HG03558 (cell line): ENCODE data around the gene MACROH2A2.

ENCODE experiments used
- ATAC-seq: cut with Tn5 transposase; IDR thresholded peaks from one replicate; pipeline ENCODE4 v1.9.1; 2021; ENCODE audit warnings: moderate number of reproducible peaks; ENCODE audit not compliant: unreplicated experiment; ENCODE audit errors: extremely low read depth

Gene MACROH2A2

DNA sequence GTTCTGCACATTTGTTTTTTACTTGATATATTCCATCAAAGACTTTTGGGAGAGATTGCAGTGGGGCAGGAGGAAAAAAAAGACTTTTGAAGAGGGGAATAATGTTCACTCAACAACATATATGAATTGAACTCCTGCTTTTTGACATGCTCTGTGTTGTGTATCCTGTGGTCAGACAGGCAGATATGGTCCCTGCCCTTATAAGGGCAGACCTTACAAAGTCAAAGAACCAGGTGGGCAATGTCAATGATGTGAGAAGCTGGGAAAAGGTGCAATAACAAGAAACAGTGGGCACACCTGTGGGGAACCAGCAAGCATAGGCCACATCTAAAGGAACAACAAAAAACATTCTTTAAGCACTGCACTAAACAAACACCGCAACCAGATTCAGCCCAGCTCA is 71.8 kb downstream of the MACROH2A2 start:
- no peak for ATAC-seq

DNA sequence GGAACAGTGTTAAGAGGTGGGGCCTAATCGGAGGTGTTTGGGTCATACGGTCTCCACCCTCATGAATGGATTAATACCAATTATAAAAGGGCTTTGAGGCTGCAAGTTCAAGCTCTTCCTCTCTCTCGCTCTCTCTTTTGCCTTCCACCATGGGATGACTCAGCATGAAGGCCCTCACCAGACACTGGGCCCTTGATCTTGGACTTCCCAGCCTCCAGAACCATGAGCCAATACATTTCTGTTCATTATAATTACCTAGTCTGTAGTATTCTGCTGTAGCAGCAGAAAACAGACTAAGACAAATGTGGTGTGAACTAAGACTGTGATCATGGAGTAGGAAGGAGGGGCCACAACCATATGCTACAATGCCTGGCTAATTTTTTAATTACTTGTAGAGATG is 72.3 kb downstream of the MACROH2A2 start:
- ATAC-seq = no peak

DNA sequence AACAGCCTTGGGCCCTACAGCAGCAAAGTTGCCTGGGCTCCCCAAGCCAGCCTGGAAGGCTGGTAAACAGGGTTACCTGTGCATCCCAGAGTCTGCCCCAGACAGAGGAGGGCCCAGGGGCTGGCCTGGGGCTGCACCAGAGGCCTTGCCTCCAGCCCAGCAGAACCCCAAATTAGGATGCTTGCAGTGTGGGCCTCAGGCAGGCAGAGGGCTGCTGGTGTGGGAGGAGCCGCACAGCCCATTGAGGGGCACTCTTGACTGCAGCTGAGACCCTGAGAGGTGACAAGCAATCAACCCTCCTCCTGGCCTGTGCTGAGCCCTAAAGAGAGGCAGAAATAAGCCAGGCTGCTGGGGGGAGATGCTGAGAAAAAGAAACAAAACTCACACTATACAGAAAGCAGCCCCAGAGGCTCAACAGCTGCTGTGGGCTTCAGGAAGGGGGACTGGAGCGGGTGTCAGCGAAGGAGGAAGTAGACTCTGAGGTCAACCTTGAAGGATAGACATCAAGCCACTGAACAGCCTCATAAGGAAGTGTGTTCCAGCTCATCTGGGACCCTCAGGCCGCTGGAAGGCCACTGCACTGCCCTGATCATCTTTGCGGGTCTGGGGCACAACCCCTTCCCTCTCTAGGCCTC is 73.4 kb downstream of the MACROH2A2 start:
- no peak for ATAC-seq

DNA sequence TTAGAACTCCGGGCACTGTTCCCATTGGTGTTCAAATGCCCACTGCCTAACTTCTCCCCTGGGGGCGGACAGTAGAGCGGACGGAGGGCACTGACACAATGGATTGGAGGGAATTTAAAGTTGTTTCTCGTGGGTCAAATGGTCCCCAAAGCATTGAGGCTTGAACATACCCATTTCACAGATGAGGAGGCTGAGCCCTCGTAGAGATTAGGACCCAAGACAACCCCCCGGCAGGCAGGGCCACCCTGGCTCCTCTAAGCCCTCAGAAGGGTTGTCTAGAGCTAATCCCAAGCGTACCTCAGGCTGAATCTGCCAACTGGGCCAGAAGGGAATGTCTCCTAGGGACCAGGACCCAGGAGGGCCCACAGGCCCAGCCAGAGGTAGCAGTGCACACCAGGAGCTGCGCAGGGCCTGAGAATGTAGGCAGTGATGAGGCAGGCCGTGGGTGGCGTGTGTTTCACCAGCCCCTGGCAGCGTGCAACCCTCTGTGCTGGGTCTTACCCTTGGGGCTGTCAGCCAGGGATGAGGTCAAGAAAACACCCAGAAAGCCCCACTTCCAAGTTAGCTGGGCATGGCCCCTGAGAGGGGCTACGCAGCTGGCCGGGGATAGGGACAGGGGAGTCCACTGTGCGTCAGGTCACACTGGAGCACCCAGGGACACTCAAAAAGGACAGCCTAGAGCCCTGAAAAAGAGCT is 74.2 kb downstream of the MACROH2A2 start:
- ATAC-seq = no peak

DNA sequence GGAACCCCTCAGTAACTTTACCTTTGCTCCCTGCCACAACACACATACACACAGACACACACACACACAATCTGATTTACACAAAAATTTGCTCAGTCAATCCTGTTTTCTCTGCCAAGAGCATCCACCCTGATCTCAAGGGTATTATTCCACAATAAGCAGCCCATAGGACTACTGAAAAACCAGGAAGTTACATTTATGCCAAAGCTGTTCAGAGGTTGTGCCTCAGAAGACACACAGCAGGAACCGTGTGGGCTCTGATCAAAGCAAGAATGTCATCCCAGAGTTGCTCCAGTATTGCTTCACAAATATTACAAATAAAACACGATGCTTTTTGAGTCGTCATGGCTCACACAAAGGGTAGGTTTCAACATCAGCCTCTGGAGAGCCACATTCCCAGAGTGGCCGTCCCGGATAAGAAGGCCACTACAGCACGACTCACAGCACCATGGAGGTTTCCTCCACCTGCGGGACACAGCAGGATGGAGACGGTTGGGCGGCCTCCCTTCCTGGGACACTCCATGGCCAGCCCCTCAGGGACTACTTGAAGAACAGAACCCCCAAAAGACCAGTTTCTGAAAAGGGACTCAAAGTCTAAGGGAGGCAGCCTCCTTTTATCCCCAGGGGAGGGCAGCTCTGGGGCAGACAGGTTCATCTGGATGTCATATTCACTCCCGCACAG is 78.4 kb downstream of the MACROH2A2 start:
- ATAC-seq = no peak

DNA sequence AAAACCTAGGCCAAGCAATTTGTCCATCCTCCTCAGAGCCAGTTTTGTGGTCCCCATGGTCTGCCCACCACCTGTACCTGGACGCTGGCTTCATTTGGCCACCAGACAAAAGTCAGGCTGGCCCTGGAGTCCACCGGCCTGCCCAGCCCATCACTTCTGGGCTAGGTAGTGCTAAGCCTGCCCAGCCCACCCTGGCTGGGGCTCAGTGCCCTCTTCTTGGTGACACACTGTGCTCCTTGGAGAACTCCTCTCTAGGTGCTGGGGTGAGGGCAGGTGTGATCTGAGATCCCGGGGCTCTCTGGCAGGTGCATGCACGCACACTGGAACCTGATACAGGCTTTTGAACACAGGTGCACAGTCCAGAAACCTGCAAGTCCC is 78.9 kb downstream of the MACROH2A2 start:
- no peak for ATAC-seq

DNA sequence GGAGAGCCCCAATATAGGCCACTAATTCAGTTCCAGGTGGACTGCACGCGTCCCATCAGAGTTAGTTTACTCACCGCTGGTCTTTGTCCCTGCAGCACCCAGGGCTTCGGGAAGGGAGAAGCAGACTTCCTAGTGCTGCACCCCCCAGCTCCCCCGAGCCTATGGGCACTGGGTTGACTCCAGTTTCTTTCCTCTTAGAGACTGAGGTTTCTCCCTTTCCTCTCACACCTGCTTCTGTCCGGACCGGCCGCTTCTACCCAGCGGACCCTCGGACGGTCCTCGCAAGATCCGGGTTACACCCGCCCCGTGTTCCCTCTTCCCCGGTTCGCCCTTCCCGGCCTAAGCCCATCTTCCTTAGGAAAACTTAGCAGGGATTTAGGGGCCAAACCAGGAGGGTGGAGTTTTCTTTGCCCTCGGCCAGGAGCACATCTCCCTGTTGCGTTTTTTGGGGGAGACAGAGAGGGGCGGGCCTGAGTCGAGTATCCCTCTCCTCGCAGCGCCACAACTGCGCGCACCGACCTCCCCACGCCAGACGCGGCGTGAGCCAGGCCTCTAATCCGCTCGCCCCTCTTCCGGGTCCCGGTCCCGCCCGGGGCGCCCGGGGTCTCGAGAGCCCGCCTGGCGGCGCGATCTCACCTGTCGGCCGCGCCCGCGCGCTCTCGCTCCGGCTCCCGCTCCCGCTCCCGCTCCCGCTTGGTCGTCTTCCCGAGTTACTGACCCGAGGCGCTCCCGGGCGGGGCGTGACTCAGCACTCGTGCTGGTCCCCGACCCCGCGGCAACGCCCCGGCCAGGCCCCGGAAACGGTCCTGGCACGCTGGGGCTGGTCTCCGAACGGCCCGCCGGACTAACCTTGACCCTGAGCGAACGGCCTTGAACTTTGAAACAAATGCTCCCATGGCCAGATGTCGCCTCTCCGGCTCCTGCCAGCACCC is 79.7 kb downstream of the MACROH2A2 start, which contains the start of gene AIFM2:
AIFM2 (minus strand) TSS at position 728 of the 932 bp plus-strand sequence. CDS start 8,741 bp downstream, outside the sequence.
- peak; percentile 51 for ATAC-seq

DNA sequence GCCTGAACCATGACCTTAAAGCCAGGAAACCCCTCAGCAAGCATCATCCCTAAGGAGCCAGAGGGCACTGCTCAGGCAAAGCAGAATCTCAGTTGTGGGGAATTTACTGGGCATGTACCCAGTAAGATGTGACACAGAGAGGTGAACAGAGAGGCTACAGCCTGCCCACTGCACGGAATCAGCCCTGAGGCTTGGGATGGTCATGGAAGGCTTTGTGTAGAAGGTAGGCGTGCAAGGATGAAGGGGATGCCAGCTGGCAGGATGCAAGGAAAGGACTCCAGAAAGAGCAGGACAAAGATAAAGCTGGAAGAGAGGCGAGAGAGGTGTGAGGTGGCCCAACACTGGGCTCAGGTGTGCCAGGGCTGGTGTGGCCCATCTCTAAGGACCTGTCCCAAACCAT is 82.4 kb downstream of the MACROH2A2 start:
- no peak for ATAC-seq

DNA sequence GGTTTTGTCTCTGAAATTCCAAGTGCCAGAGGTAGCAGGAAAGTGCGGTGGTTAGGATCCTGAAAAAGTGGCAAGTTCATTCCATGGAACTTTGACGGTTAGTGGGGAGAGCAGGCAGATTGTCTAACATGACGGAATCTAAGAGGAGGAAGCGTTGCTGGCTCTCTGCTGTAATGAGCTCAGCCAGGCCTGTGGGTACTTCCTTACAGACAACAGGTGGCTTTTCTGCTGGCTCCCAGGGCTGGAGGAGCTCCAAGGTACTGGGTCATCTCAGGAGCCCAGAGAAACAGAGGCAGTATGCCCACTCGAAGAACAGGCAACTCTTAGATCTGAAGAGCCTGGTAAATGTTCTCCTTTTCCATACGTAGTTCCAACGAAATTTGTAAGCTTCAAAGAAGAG is 83.0 kb downstream of the MACROH2A2 start:
- no peak for ATAC-seq

DNA sequence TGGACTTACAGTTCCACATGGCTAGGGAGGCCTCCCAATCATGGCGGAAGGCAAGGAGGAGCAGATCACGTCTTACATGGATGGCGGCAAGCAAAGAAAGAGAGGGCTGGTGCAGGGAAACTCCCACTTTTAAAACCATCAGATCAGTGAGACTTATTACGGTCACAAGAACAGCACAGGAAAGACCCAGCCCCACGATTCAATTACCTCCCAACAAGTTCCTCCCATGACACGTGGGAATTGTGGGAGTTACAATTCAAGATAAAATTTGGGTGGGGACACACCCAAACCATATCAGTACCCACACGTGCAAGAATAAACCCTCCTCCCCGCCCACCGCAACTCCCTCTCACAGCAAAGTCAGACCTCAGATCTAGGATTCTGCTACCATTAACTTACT is 84.5 kb downstream of the MACROH2A2 start:
- no peak for ATAC-seq

DNA sequence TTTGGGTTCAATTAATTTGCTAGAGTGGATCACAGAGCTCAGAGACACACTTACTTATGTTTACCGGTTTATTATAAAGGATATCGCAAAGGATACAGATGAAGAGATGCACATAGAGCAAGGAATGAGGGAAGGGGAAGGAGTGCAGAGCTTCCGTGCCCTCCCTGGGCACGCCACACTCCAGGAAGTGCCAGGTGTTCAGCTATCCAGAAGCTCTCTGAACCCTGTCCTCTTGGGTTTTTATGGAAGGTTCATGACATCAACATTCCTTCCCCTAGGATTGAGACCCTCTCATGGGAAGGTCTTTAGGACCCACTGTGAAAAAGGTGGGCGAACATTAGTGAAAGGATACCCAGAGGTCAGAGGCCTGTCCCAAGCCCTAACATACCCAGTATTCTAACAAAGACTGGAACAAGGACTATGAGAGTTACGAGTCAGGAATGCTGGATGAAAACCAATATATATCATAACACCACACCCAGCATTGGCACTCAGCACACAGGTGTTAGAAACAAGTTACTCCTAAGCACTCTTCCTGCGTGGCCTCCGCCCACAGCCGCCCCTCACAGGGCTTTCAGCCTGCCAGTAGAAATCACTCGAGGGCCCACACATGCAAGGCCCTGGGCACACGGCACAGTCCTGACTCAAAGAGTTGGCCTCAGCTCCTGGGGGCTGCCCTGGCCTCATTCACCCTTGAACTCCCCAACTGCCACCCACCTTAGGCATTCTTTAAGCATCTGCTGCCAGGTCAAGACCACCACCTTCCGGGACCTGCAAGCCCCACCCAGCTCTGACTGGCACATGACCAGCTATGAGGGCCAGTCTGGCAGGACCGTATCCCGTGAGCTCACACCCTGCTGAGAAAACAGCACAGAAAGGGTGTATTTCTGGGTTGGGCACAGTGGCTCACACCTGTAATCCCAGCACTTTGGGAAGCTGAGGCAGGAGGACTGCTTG is 85.6 kb downstream of the MACROH2A2 start:
- ATAC-seq = no peak

DNA sequence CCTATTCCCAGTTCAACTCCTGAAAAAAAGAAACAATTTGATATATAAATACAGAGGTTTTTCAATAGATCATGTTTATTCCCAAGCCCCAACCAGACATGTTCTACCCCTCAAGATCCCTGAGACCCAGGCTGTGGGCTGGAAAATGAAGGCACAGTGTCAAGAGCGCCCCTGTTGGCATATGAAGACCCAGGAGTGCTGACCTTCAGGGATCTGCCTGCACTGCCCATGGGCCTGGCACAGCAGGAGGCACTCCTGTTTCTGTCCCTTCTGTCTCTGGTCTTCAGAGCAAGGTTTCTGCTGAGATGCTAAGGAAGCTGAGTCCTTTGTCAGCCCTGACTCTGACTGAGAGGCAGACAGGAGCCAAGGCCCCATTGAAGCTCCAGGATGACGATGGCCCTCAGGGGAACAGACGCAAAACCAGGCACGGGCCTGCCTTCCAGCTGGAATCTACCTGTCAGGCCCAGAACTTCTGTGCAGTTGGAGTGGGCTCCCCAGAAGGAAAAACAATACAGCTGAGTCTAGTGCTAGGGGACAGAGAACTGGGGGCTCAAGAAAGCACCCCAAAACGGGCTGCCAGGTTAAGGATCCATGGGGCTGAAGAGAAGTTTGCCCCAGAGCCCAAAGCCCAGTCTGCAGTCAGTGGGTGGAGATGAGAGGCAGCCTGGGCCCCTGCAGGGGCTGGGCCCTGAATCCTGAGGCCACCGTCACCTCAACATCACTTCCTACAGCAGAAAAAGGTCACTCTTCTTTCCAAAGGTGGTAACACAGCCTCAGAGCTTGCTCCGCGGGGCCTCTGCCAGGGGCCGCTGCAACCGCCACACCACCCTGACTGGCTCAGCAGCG is 86.7 kb downstream of the MACROH2A2 start:
- no peak for ATAC-seq

DNA sequence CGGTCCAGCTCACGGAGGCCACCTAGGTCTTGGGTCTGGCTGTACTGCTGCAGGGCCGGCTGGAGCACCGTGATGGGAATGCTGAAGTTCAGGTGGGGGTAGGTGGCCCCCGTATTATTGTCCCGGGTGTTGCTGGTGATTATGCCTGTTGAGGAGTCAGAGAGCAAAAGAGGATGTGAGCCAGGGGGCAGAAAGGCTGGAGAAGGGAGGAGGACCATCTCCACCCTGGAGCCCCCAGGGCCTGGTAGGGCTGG is 87.3 kb downstream of the MACROH2A2 start:
- ATAC-seq = no peak

DNA sequence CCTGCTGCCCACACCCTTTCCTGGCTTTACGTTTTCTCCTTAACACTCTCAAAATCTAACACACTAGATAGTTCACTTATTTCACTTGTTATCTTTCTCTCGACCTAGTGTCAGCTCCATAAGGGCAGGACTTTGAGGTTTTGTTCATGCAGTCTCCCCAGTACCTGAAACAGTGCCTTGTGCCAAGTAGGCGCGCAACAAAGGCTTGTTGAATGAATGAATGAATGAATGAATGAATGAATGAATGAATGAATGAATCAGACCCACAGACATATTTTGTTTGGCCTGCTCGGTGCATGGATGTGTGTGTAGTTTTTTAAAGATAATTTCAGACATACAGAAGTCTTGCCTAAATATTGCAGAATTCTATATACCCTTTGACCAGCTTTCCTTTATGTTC is 87.7 kb downstream of the MACROH2A2 start:
- no peak for ATAC-seq

DNA sequence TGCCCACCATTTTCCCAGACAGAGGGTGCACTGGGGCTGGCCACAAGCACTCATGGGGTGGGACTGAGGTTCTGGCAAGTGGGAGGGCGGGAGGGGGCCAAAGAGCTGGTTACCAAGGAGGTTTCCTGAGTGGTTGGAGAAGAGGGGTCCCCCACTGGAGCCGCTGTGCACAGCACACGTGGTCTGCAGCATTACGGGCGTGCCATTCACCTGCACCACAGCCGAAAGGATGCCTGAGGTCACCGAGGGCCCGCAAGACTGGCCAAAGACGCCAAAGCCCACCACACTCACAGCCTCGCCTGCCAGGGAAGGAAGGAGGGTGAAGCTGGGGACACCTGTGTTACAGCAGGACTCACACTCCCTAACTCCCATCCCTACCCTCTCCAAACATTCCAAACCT is 89.9 kb downstream of the MACROH2A2 start:
- no peak for ATAC-seq

DNA sequence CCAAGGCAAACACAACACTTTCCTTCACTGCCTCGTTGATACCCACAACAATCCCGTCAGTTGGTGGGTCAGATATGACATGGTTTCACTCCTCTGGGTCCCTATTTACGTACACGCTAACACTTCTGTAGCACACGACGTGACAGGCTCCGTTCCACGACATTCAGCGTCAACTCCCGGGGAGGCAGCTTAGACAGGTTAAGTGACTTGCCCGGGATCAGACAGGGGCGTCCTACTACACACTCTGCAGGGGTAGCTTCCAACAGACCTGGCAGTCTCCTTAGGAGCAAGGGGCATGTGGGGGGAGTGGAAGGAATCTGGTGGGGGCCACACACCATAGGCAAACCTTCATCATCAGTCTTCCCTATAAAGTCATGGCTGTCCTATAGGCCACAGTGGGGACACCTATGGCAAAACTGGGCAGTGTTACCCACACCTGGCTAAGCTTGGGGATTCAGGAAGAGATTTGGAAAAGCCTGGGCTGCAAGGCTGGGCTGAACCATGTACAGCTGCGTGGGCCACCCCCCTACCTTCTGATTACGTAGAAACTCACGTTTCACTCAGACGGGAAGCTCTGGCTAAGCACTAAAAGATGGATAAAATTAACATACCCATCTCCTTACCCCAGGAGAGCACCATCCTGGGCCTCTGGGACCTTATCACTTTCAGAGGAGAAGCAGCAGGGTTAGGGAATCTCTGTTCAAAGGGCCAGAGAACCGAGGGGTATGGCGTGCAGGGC is 91.9 kb downstream of the MACROH2A2 start:
- ATAC-seq = no peak

DNA sequence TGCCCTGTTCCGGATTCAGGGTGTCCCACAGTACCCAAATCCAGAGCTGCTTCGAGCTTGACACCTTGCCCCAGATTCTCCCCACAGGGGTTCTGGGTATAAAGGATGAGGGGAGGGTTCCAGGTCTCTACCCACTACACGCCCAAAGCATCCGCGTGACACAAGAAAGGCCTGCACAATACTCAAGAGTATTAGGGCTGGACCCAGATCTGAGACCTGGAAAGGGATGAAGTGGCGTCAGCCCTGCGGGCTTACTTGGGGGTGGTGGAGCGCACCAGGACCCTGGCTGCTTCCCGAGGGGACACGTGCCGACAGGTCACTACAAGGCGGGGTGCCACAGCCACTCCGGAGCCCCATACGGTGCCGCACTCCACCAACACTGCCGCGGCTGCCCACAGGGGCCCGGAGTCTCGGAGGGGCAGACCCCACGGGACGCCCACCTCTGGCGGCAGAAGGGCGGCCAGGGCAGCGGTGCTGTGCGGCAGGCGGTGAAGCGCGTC is 92.6 kb downstream of the MACROH2A2 start:
- ATAC-seq = no peak
